ACHN (cell line): ENCODE measurements around the gene AGTRAP.

Experiments
- DNase-seq: peaks from one replicate; pipeline ENCODE4 v3.0.0-alpha.2; 2015
- in situ Hi-C: cut with HindIII; loops from 2 replicates; pipeline ENCODE4 v1.10.0; 2017; ENCODE audit warnings: low sequenced_read_pairs, low pct_ligation_motif_present, low pct_unique_long_range_greater_than_20kb

AGTRAP gene

DNA sequence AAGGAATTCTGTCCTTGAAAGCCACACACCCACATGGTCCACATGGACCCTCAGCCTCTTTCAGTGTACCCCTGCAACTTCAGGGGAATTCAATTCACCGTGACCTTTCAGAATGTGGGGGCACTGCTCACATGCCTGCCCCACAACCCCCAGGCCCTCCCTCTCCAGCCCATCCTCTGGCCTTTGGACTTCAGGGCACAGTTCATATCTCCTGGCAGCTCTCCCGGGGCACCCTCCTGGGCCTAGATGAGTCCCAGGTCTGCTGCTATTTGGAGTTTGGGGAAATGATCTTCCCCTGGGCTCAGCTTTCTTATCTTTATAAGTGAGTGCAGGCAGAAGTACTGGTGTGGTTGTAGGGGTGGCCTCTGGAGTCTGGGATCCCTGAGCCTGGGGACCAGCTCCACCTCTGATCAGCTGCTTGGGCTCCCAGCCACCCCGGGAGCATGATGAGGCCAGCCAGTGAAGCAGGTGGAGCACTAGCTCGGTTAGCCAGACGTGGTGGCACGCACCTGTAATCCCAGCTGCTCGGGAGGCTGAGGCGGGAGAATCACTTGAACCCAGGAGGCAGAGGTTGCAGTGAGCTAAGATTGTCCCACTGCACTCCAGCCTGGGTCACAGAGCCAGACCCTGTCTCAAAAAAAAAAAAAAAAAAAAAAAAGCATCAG, 41.9 kb downstream of the AGTRAP start:
- in situ Hi-C loops: no loop called here
- no peak for DNase-seq

DNA sequence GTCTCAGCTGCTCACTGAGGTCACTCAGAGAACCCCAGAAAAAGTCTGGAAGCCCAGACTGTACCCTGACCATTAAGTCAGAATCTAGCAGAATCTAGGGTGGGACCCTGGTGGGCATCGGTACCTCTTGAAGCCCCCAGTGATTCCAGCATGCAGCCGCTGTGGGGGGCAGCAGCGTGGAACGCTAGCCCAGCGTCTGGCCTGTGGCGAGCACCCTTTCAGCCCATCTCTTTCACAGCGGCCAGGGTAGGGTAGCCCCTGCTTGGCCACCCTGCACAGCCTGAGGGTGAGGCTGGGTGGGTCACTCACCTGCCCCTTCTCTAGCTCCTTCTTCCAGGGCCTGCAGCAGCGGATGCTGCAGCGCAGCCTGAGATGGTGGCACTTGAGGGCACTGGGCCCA, 42.4 kb downstream of the AGTRAP start:
- no peak for DNase-seq
- in situ Hi-C loops: no loop called here

DNA sequence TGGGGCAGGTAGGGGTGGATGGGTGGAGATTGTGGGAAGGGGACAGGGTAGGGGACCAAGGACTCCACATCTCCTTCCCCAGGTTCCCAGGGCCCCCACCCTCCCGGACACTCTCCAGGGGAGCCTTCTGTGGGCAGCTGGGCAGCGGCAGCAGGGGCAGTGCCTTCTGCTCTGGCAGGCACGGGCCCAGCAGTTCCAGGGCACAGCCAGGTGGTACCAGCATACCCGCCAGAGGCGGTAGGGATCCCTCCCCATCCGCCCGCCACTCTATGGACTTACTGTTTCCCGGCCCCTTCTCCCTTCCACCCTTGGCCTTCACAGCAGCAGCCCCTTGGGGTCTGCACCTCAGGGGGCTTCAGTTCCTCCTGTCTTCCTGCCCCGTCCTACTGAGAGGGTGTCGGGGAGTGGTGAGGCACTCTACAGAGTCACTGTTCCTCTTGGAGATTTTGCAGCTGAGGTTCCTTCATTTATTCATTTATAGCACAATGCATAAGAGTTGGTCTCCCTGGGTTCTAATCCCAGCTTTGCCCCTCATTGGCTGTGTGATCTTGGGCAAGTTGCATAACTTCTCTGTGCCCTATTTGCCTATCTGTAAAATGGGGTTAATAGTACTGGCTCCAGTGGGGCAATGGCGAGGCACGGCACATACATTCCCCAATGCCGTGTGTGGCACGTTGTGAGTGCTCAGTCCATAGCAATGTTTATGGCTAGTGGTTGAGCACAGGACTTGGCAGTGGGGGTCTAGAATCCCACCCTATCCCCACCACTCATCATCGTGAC, 43.1 kb downstream of the AGTRAP start:
- DNase-seq: no peak
- in situ Hi-C loops: no loop called here

DNA sequence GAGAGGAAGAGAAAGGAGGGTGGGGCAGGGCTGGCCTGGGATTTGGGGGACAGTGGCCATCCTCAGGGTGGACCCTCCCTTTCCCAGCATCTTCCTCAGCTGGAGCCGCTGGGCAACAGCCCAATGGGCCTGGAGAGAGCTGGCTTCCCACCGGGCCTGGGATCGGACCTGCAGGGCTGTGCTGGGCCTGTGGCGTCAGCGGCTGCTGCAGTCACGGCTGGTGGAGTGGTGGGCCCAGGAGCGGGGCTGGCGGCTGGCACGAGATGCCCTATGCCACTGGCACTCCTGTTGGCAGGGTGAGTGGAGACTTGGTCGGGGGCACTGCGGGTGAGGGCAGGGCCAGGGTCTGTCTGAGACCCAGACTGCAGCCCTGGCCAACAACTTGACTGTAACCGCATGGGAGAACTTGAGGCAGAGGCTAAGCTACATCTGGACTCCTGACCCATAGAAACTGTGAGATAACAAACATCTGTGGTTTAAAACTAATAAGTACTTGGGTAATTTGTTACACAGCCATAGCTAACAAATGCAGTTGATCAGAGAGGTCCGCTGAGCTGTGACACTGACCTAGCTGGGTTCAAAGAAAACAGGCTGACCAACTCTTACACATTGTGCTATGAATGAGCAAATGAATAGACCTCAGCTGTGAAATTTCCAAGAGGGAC, 43.9 kb downstream of the AGTRAP start:
- in situ Hi-C loops: no loop called here
- no peak for DNase-seq

DNA sequence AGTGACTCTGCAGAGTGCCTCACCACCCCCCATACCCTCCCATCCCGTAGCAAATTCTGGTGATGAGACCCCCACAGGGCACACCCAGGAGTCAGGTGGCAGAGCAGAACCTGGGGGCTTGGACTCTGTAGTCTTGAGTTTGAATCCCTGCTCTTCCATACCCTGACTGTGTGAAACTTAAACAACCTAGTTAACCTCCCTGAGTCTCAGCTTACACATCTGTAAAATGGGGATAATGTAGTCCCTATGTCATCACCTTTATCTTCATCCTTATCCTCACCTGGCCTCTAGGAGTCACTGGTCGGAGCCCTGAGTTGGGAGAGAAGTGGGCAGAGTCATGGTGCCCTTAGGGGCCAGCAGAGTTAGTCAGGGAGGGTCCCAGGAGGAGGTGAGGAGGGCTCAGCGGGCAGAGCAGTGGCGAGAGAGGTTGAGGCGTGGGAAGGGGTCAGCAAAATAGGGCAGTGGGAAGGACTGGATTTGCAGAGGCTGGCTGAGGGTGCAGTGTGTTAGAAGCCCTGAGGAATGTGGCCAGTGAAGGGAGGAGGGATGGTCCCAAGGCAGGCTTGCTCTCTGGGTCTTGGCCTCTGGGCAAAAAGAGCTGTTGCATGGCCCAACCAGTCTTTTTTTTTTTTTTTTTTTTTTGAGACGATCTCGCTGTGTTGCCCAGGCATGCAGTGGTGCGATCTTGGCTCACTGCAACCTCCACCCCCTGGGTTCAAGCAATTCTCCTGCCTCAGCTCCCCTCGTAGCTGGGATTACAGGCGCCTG, 44.6 kb downstream of the AGTRAP start:
- no peak for DNase-seq
- in situ Hi-C loops: no loop called here

DNA sequence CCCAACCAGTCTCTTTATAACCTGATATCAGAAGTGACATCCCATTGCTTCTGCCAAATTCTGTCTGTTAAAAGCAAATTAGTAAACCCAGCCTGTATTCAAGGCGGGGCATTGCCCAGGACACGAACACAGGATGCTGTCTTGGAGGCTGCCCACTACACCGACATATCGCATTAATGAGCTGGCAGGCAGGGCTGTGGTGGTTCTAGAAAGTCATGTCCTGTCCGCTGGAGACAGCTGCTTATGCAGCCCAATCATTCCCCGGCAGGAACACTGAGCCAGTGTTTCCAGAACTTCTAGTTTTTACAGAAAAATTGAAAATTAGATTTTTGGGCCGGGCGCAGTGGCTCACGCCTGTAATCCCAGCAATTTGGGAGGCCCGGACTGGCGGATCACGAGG, 45.4 kb downstream of the AGTRAP start:
- DNase-seq: no peak
- in situ Hi-C loops: no loop called here

DNA sequence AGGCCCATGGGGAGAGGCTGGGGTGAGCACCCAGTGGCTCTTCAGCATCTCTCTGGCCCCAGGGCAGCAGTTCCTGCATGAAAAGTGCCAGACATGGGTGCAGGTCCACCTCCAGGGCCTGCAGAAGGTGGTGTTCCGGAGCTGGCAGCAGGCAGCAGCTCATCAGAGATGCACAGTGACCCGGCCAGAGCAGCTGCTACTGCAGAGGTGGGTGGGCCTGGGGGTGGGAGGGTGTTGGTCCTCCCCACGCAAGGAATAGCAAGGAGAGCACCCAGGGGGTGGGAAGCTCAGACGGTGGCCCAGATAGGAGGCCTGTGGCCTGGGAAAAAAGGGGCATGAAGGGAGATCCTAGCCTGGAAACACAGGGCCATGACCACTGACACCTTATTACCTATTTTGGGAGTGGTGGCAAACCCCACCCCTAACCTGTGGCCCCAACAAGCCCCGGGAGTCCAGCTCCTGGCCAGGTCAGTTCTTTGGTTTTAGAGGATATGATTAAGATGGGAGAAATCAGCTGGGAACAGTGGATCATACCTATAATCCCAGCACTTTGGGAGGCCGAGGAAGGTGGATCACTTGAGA, 46.3 kb downstream of the AGTRAP start:
- in situ Hi-C loops: no loop called here

DNA sequence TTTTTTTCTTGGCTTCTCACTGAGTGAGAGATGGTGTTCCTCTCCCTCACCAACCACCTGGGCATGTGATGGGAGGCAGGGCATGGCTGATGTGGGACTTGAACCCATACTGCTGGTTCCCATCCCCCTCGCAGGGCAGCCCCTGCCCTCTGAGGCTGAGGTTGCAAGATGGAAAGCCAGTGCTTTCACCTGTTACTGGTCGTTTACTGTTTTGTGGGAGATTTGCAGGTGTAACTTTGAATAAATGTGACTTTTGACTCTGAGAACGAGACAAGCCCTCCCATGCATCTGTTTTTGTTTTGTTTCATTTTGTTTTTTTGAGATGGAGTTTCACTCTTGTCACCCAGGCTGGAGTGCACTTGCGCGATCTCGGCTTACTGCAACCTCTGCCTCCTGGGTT, 47.6 kb downstream of the AGTRAP start:
- in situ Hi-C loops: no loop called here
- DNase-seq: no peak

More for the DNA sequence above, 46.3 kb downstream of the AGTRAP start:
- no peak for DNase-seq

DNA sequence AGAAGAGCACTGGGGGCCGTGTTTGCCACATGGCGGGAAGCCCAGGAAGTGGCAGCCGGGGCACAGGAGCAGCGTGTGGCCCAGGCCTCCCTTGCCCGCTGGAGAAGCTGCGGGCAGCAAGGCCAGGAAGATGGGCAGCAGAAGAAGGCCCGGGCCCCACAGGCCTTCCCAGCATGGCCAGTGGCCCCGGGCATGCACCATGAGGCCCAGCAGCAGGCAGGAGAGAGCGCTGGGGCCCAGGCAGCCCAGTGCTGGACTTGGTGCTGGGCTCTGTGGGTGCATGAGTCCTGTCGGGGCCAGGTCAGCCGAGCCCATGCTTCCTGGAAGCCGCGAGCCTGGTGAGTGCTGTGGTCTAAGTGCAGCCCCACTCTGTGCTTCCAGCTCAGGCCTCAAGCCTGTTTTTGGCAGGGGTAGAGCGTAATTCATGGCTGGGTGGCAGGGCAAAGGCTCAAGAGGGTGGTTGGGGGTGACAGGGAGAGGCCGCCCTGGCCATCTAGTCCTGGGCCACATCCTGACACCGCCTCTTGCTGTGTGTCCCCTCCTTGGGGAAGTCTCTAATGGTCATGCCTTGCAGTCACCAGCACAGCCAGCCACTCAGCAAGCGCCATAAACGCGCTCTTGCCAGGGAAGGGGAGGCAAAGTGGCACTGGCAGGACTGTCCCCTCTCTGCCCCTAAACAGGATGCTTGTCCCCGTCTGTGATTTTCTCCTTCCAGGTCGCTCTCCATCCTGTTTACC, 48.5 kb downstream of the AGTRAP start:
- DNase-seq: no peak
- in situ Hi-C loops: no loop called here

DNA sequence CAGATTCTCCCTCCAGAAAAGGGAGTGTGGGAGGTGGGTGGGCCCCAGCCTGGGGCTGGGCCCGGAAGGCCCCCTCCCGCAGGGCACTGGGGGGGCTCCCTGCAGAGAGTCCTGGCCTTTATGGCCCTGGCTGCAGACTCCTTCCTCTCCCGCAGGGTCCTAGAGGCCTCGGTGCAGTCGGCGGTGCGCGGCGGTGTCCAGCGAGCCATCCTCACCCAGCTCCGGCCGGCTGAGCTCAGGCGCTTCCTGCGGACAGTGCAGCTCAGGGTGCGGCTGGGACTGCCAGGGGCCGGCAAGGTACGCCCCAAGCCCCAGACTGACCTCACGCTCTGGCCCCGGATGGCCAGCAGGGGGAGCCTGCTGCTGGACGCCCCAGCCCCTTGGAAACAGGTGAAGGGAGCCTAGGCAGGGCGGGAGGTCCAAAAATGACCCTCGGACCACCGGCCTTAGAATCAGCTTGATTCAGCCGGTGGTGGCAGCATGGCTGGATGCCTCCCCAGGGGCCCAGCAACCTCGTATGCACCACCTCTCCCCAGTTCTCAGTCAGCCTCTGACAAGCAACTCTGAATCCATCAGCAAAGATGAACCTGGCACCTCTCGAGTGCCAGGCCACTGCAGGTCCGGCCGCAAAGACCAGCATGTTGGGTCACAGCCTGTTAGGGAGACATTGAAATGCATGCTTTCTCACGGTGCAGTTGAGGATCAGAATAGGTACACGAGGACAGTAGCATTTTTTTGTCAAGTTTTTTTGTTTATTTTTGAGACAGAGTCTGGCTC, 49.2 kb downstream of the AGTRAP start:
- peak; percentile 54 for DNase-seq
- in situ Hi-C loops: no loop called here

DNA sequence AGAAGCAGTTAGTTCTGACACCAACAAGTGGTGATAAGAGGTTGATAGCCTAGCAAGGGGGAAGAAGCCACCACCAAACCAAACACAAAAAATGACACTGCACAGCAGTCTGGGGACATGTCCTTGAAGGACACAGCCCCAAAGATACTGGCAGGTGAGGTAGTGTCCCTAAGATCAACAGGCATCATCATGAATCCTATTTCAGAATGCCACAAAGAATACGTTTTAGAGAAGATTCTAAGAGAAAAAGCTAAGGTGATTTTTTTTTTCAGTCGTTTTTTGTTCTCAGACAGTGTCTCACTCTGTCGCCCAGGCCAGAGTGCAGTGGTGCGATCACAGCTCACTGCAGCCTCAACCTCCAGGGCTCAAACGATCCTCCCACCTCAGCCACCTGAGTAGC, 50.2 kb downstream of the AGTRAP start:
- DNase-seq: no peak
- in situ Hi-C loops: no loop called here

DNA sequence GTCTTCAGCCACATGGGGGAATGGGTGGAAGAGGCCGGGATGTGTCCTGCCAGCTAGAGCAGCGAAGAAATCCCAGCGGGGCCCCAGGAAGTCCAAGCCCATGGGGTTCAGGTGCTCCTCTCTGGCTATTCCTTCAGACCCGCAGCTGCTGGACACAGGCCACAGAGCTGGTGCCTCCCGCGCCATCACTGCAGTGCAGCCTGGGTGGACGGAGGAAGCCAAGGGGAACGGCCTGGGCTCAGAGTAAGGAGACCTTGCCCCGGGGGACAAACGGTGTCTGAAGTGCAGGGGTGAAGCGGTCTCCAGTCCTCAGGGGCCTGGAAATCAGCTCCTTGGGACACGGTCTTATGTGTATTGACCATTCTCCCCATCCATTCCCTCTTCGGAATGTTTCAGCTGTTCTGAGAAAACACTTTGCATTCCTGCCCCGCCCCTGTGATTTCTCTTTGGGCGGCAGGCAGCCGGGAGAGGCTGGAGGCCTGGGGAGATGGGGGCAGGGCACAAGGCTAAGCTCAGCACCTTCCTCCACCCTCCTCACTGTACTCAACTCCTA, 51.4 kb downstream of the AGTRAP start:
- in situ Hi-C loops: no loop called here
- DNase-seq: peak; percentile 33

DNA sequence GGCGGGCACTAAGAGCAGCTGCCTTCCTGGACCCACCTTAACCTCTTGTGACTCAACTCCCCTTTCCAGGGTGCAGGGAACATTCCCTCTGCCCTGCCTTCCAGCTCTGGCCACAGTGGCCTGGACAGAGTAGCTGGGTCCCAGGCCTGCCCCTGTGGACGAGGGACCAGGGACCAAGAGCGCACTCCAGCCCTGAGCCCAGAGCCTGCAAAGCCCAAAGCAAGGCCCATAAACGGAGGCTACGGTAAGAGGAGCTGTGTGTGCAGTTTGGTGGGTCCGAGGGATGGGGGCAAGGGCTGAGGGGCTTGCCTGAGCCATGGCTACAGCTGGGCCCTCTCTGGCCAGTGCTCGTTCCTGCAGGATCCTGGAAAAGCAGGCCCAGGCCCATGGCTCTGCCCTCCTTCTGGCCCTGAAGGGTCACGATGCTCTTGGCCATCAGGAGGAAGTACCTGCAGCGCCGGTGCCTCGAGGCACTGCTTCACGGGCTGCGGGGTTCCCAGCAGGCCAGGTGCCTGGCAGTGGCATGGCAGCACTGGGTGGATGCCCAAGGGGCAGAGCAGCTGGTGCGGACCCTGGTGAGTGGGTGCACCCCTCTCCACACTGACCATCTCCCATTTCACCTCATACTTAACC, 52.0 kb downstream of the AGTRAP start:
- no peak for DNase-seq
- in situ Hi-C loops: no loop called here

DNA sequence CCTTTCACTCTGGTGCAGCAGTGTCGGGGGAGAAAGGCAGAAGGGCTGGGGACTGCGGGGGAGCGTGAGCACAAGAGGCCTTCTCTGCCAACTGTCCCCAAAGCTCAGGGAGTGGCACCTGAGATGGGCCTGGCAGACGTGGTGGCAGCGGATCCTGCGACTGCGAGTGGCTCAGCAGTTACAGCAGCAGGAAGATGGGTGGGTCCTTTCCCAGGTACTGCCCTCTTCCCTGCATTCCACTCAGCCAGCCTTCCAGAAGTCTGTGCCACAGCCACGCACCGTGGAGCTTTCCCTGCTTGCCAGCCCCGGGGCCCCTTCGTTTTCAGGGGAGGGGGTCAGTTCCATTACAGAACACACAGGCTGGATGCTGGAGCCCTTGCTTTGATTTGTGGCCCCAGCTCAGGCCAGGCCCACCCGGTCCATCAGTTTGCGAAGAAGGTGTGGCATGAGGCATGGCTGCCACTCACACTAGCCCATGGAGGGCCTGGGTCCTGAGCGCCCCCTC, 52.7 kb downstream of the AGTRAP start:
- in situ Hi-C loops: no loop called here
- DNase-seq: no peak

DNA sequence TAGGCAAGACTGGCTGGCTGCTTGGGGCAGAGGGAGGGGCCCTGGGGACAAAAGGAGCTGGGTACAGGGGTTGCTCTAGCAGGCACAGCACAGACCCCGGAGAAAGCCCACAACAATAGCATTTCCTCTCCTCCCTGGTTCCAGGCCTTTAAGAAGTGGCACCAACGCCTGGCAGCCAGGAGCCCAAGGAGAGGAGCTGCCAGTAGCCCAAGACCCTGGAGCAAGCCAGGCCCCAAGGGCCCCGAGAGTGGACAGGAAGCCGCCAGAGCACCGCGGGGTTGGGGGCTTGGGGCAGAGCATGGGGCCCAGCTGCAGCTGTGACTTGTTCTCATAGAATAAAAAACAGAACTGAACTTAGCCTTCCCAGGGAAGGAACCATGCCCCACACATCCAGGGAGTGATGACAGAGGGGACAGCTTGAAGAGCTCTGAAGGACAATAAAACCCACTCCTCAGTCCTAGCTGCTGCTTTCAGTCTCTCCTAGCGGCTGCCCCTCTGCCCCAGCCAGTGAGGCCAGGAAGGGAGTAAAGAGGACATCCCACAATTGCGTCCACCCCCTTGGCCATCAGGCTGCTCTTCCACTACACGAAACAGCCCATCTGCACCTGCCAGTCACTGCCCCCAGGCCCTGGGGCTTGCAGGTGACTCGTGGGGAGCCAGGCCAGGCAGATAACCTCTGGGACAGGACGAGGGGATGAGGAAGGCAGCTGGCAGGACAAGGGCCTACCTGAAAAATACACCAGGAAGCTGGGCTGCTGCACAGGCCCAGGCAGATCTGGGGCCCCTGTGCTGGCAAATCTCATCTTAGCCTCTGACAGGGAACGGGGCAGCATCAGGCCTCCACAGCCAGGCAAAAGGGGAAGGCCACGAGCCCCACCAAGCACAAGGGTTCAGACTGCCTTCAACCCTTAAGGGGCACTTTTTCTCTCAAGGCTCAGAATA, 53.5 kb downstream of the AGTRAP start:
- in situ Hi-C loops: no loop called here
- no peak for DNase-seq
